KOPT-K1 (cell line): Measurements from ENCODE around the gene ZFPM1.
"Not testable (repeated sequence)": the region's sequence is repeated elsewhere in the genome, so short reads cannot be mapped to it uniquely, and the experiment has no call there.

ENCODE experiments used
- H3K27ac ChIP-seq: fragments of 200-600 bp; sonication (generic); 2 replicates; pipeline ENCODE4 v1.5.1; 2016; ENCODE audit warnings: antibody characterized with exemption, mild to moderate bottlenecking, low read depth, low read length; ENCODE audit not compliant: poor library complexity, severe bottlenecking
- H3K36me3 ChIP-seq: fragments of 200-600 bp; sonication (generic); 2 replicates; pipeline ENCODE4 v1.5.1; 2017; ENCODE audit warnings: antibody characterized with exemption, mild to moderate bottlenecking, low read length, moderate library complexity; ENCODE audit not compliant: insufficient read depth
- H3K9me3 ChIP-seq: fragments of 200-600 bp; sonication (generic); 2 replicates; pipeline ENCODE4 v1.5.1; 2017; ENCODE audit warnings: antibody characterized with exemption, low read length, mild to moderate bottlenecking; ENCODE audit not compliant: insufficient read depth, poor library complexity, severe bottlenecking

ZFPM1 gene

GRCh38 chr16:88508868-88509748 lies 56.0 kb downstream of the ZFPM1 start:
- H3K27ac ChIP-seq, result no peak overlapping the region
- H3K36me3 ChIP-seq, result no peaks in the 10 kb centered on the region
- no peaks in the 10 kb centered on the region for H3K9me3 ChIP-seq

GRCh38 chr16:88509749-88510069 lies 56.6 kb downstream of the ZFPM1 start:
- Histone ChIP-seq H3K27ac (no peak overlapping the region), H3K36me3 (no peaks in the 10 kb centered on the region), H3K9me3 (no peaks in the 10 kb centered on the region)

GRCh38 chr16:88510091-88510994 lies 57.3 kb downstream of the ZFPM1 start:
- H3K9me3 ChIP-seq, result no peaks in the 10 kb centered on the region
- H3K27ac ChIP-seq, result no peak overlapping the region
- no peaks in the 10 kb centered on the region for H3K36me3 ChIP-seq

GRCh38 chr16:88511060-88511459 lies 58.0 kb downstream of the ZFPM1 start:
- Histone ChIP-seq H3K36me3 (no peaks in the 10 kb centered on the region), H3K27ac (no peak overlapping the region), H3K9me3 (no peaks in the 10 kb centered on the region)

GRCh38 chr16:88511906-88512305 lies 58.8 kb downstream of the ZFPM1 start:
- Histone ChIP-seq H3K9me3 (no peaks in the 10 kb centered on the region), H3K36me3 (no peaks in the 10 kb centered on the region), H3K27ac (no peak overlapping the region)

- Histone ChIP-seq H3K27ac (no peak overlapping the region), H3K36me3 (no peaks in the 10 kb centered on the region), H3K9me3 (no peaks in the 10 kb centered on the region)
These were observed 59.9 kb downstream of the ZFPM1 start for GRCh38 chr16:88512728-88513696.

- H3K36me3 ChIP-seq, result no peaks in the 10 kb centered on the region
- H3K9me3 ChIP-seq, result no peaks in the 10 kb centered on the region
- no peak overlapping the region for H3K27ac ChIP-seq
These were observed 61.0 kb downstream of the ZFPM1 start for GRCh38 chr16:88514070-88514469.

GRCh38 chr16:88514526-88515232 lies 61.6 kb downstream of the ZFPM1 start:
- no peaks in the 10 kb centered on the region for H3K36me3 ChIP-seq
- H3K27ac ChIP-seq, result no peak overlapping the region
- H3K9me3 ChIP-seq, result no peaks in the 10 kb centered on the region

- H3K27ac ChIP-seq, result no peak overlapping the region
- no peaks in the 10 kb centered on the region for H3K9me3 ChIP-seq
- no peaks in the 10 kb centered on the region for H3K36me3 ChIP-seq
These were observed 62.3 kb downstream of the ZFPM1 start for GRCh38 chr16:88515371-88515770.

- Histone ChIP-seq H3K27ac (no peak overlapping the region), H3K36me3 (no peaks in the 10 kb centered on the region), H3K9me3 (no peaks in the 10 kb centered on the region)
These were observed 63.0 kb downstream of the ZFPM1 start for GRCh38 chr16:88515925-88516594.

GRCh38 chr16:88516601-88517061 lies 63.6 kb downstream of the ZFPM1 start:
- H3K27ac ChIP-seq, result no peak overlapping the region
- H3K9me3 ChIP-seq, result no peaks in the 10 kb centered on the region
- H3K36me3 ChIP-seq, result no peaks in the 10 kb centered on the region

- not testable (repeated sequence) for H3K9me3 ChIP-seq, H3K36me3 ChIP-seq, H3K27ac ChIP-seq
These were observed 64.2 kb downstream of the ZFPM1 start for GRCh38 chr16:88517208-88517774.

GRCh38 chr16:88518411-88519111 lies 65.5 kb downstream of the ZFPM1 start:
- H3K9me3 ChIP-seq, H3K27ac ChIP-seq, H3K36me3 ChIP-seq: not testable (repeated sequence)
